Mesenchymal stem cell (in vitro differentiated cells and primary cell): Measurements from ENCODE around the gene CDK1.
A peak's percentile ranks its signal among the peaks of the same experiment; 100 is the strongest.

ENCODE experiments used
- DNase-seq: peaks from one replicate; pipeline ENCODE4 v3.0.0-alpha.2; 2013
- H2AFZ ChIP-seq: one replicate; pipeline ENCODE4 v1.6.1; 2013; ENCODE audit warnings: low read depth, mild to moderate bottlenecking, control low read depth, inconsistent platforms, low read length, moderate library complexity
- H2AK5ac ChIP-seq: 2 replicates; pipeline ENCODE4 v1.6.1; 2013; ENCODE audit warnings: low read length, moderate library complexity, mild to moderate bottlenecking, inconsistent platforms; ENCODE audit not compliant: severe bottlenecking
- H2BK120ac ChIP-seq: one replicate; pipeline ENCODE4 v1.6.1; 2013; ENCODE audit warnings: low read depth, mild to moderate bottlenecking, inconsistent platforms, low read length, moderate library complexity
- H2BK12ac ChIP-seq, 2 experiments: one replicate each; pipeline ENCODE4 v1.6.1; 2013; ENCODE audit warnings: inconsistent platforms in 2 of 2, low read length in 2 of 2, mild to moderate bottlenecking in 2 of 2, moderate library complexity in 2 of 2, control low read depth in 1 of 2
- H2BK15ac ChIP-seq: one replicate; pipeline ENCODE4 v1.6.1; 2013; ENCODE audit warnings: mild to moderate bottlenecking, low read depth, inconsistent platforms; ENCODE audit not compliant: poor library complexity, severe bottlenecking
- H2BK5ac ChIP-seq: 2 replicates; pipeline ENCODE4 v1.6.1; 2013; ENCODE audit warnings: low read depth, mild to moderate bottlenecking, low read length, control low read depth, inconsistent platforms; ENCODE audit not compliant: poor library complexity, severe bottlenecking
- H3K14ac ChIP-seq, 2 experiments: one replicate each; pipeline ENCODE4 v1.6.1; 2013; ENCODE audit warnings: inconsistent platforms in 2 of 2, low read length in 2 of 2, control low read depth in 1 of 2, mild to moderate bottlenecking in 1 of 2, moderate library complexity in 1 of 2
- H3K18ac ChIP-seq, 2 experiments: one replicate each; pipeline ENCODE4 v1.6.1; 2013; ENCODE audit warnings: inconsistent platforms in 2 of 2, low read length in 2 of 2, control low read depth in 1 of 2, low read depth in 1 of 2, mild to moderate bottlenecking in 1 of 2
- H3K23ac ChIP-seq, 2 experiments: one replicate each; pipeline ENCODE4 v1.6.1; 2013; ENCODE audit warnings: inconsistent platforms in 2 of 2, low read length in 2 of 2, mild to moderate bottlenecking in 2 of 2, moderate library complexity in 2 of 2, control low read depth in 1 of 2
- H3K27ac ChIP-seq: 2 replicates; pipeline ENCODE4 v1.5.1; 2013; ENCODE audit warnings: mild to moderate bottlenecking, moderate library complexity, low read length, control low read depth, inconsistent platforms; ENCODE audit not compliant: poor library complexity, severe bottlenecking
- H3K27me3 ChIP-seq, 2 experiments: 2 replicates each; pipeline versions ENCODE4 v1.6.1 to v1.7.0; 2013; ENCODE audit warnings: low read length in 2 of 2, mild to moderate bottlenecking in 2 of 2, moderate library complexity in 2 of 2, control low read depth in 1 of 2, inconsistent platforms in 1 of 2; ENCODE audit not compliant: control insufficient read depth in 1 of 2, insufficient read depth in 1 of 2
- H3K36me3 ChIP-seq, 2 experiments: 2 replicates each; pipeline versions ENCODE4 v1.6.1 to v1.7.0; 2013; ENCODE audit warnings: low read length in 2 of 2, control low read depth in 1 of 2, inconsistent platforms in 1 of 2, low read depth in 1 of 2, mild to moderate bottlenecking in 1 of 2; ENCODE audit not compliant: insufficient read depth in 2 of 2, control insufficient read depth in 1 of 2
- H3K4ac ChIP-seq, 2 experiments: one replicate each; pipeline ENCODE4 v1.6.1; 2013; ENCODE audit warnings: inconsistent platforms in 2 of 2, low read length in 2 of 2, mild to moderate bottlenecking in 2 of 2, moderate library complexity in 2 of 2, control low read depth in 1 of 2, low read depth in 1 of 2
- H3K4me1 ChIP-seq: 2 replicates; pipeline ENCODE4 v1.6.1; 2013; ENCODE audit warnings: low read depth, low read length, control low read depth; ENCODE audit not compliant: control insufficient read depth, insufficient read depth
- H3K4me2 ChIP-seq: 2 replicates; pipeline ENCODE4 v1.6.1; 2013; ENCODE audit warnings: low read length, mild to moderate bottlenecking, inconsistent platforms; ENCODE audit not compliant: poor library complexity, severe bottlenecking
- H3K4me3 ChIP-seq, 2 experiments: 2 replicates each; pipeline versions ENCODE4 v1.5.1 to v1.7.0; 2013; ENCODE audit warnings: low read length in 2 of 2, mild to moderate bottlenecking in 2 of 2, control low read depth in 1 of 2, low read depth in 1 of 2; ENCODE audit not compliant: insufficient read depth in 1 of 2
- H3K79me1 ChIP-seq: replicated peaks from 2 replicates; pipeline ENCODE4 v1.6.1; 2013; ENCODE audit warnings: mild to moderate bottlenecking, control low read depth, low read length, inconsistent platforms; ENCODE audit not compliant: poor library complexity, severe bottlenecking
- H3K9ac ChIP-seq: 2 replicates; pipeline ENCODE4 v1.7.0; 2013; ENCODE audit warnings: mild to moderate bottlenecking, low read length, moderate library complexity
- H3K9me3 ChIP-seq: 2 replicates; pipeline ENCODE4 v1.7.0; 2013; ENCODE audit warnings: mild to moderate bottlenecking, low read length; ENCODE audit not compliant: control insufficient read depth
- H4K8ac ChIP-seq: one replicate; pipeline ENCODE4 v1.6.1; 2013; ENCODE audit warnings: inconsistent platforms, mild to moderate bottlenecking, low read length, moderate library complexity
- H4K91ac ChIP-seq: one replicate; pipeline ENCODE4 v1.6.1; 2013; ENCODE audit warnings: mild to moderate bottlenecking, low read length, inconsistent platforms
- WGBS: methylation state at CpG from one replicate; pipeline ENCODE4 v1.1.7; 2013; ENCODE audit warnings: mixed read lengths; 5-methylcytosine and 5-hydroxymethylcytosine counted together

Gene CDK1

GRCh38 chr10:60757420-60757895, 20.8 kb upstream of the CDK1 start:
- Histone ChIP-seq H3K14ac (peak overlapping the region in 1 of 2 experiments; percentile 81), H4K91ac (peak overlapping the region; percentile 46), H3K27me3 (peaks cover 0 to 18% of the 10 kb centered on the region in 2 experiments), H3K79me1 (no peaks in the 10 kb centered on the region), H3K36me3 (no peaks in the 10 kb centered on the region), H2BK120ac (no peak overlapping the region), H2AFZ (peak overlapping the region; percentile 69), H3K27ac (peak overlapping the region; percentile 41), H2BK5ac (no peak overlapping the region), H2BK12ac (peak overlapping the region in 1 of 2 experiments; percentile 98), H3K4me3 (no peak overlapping the region), H3K4me2 (peak overlapping the region; percentile 1), H3K18ac (peak overlapping the region; percentile 52 to 73), H2BK15ac (no peak overlapping the region), H3K23ac (no peak overlapping the region), H3K9me3 (no peaks in the 10 kb centered on the region), H3K4ac (peak overlapping the region; percentile 16 to 67), H3K9ac (no peak overlapping the region), H2AK5ac (no peak overlapping the region), H4K8ac (peak overlapping the region; percentile 75), H3K4me1 (peaks cover 3% of the 10 kb centered on the region)
- WGBS = 7% methylated on average over 3 of the region's 3 CpGs
- peak; percentile 40 for DNase-seq

GRCh38 chr10:60759181-60759580, 19.1 kb upstream of the CDK1 start:
- H2BK5ac ChIP-seq = no peak overlapping the region
- no peaks in the 10 kb centered on the region for H3K36me3 ChIP-seq
- no peak overlapping the region for H3K4me2 ChIP-seq
- H2AFZ ChIP-seq = no peak overlapping the region
- no peak overlapping the region for H2BK15ac ChIP-seq
- H3K4me1 ChIP-seq = peaks cover 3% of the 10 kb centered on the region
- peak overlapping the region in 1 of 2 experiments; percentile 24 for H2BK12ac ChIP-seq
- H3K4me3 ChIP-seq = no peak overlapping the region
- no peak overlapping the region for H3K4ac ChIP-seq
- no peak overlapping the region for H3K23ac ChIP-seq
- no peak for DNase-seq
- no peak overlapping the region for H3K27ac ChIP-seq
- no peak overlapping the region for H4K8ac ChIP-seq
- no peak overlapping the region for H3K14ac ChIP-seq
- no peak overlapping the region for H3K9ac ChIP-seq
- H3K9me3 ChIP-seq = no peaks in the 10 kb centered on the region
- H2AK5ac ChIP-seq = no peak overlapping the region
- H2BK120ac ChIP-seq = no peak overlapping the region
- H3K79me1 ChIP-seq = no peaks in the 10 kb centered on the region
- H4K91ac ChIP-seq = no peak overlapping the region
- WGBS = 78% methylated on average over 6 of the region's 6 CpGs
- peaks cover 0 to 14% of the 10 kb centered on the region in 2 experiments for H3K27me3 ChIP-seq
- no peak overlapping the region for H3K18ac ChIP-seq

GRCh38 chr10:60760711-60761210, 17.5 kb upstream of the CDK1 start:
- H2AFZ ChIP-seq = no peak overlapping the region
- H3K4me1 ChIP-seq = peaks cover 3% of the 10 kb centered on the region
- H4K8ac ChIP-seq = no peak overlapping the region
- H2AK5ac ChIP-seq = no peak overlapping the region
- no peak overlapping the region for H3K18ac ChIP-seq
- no peaks in the 10 kb centered on the region for H3K79me1 ChIP-seq
- no peak overlapping the region for H2BK15ac ChIP-seq
- H3K14ac ChIP-seq = no peak overlapping the region
- no peak overlapping the region for H2BK5ac ChIP-seq
- no peak overlapping the region for H3K27ac ChIP-seq
- H3K4me2 ChIP-seq = no peak overlapping the region
- H3K4ac ChIP-seq = no peak overlapping the region
- H3K36me3 ChIP-seq = no peaks in the 10 kb centered on the region
- peaks cover 0 to 14% of the 10 kb centered on the region in 2 experiments for H3K27me3 ChIP-seq
- no peak overlapping the region for H3K4me3 ChIP-seq
- no peak overlapping the region for H3K9ac ChIP-seq
- no peak overlapping the region for H3K23ac ChIP-seq
- no peak overlapping the region for H2BK120ac ChIP-seq
- no peaks in the 10 kb centered on the region for H3K9me3 ChIP-seq
- no peak for DNase-seq
- no peak overlapping the region for H2BK12ac ChIP-seq
- H4K91ac ChIP-seq = no peak overlapping the region

- Histone ChIP-seq H3K36me3 (no peaks in the 10 kb centered on the region), H2BK120ac (no peak overlapping the region), H3K4me3 (no peak overlapping the region), H2BK5ac (no peak overlapping the region), H3K9ac (no peak overlapping the region), H3K18ac (no peak overlapping the region), H3K23ac (no peak overlapping the region), H2BK12ac (no peak overlapping the region), H4K8ac (no peak overlapping the region), H3K4me2 (no peak overlapping the region), H3K79me1 (no peaks in the 10 kb centered on the region), H4K91ac (no peak overlapping the region), H2AK5ac (no peak overlapping the region), H2AFZ (no peak overlapping the region), H3K27ac (no peak overlapping the region), H3K14ac (no peak overlapping the region), H2BK15ac (no peak overlapping the region), H3K4ac (no peak overlapping the region), H3K27me3 (peaks cover 0 to 2% of the 10 kb centered on the region in 2 experiments), H3K4me1 (peaks cover 2% of the 10 kb centered on the region), H3K9me3 (no peaks in the 10 kb centered on the region)
- 100% methylated on average over 1 of the region's 1 CpG for WGBS
- no peak for DNase-seq
These were observed 15.7 kb upstream of the CDK1 start for GRCh38 chr10:60762554-60762953.
